NCI-H146 treated with DMSO at 0.1 percent for 48 hours (cell line): Measurements from ENCODE around the gene FGD2.

Source experiments
- DNase-seq: peaks from one replicate; lab custom pipeline; 2025; ENCODE audit not compliant: unreplicated experiment; lab: John Stamatoyannopoulos, UW

Gene FGD2

GRCh38 chr6:37017606-37018197 lies 12.2 kb downstream of the FGD2 start:
- DNase-seq, result no peak

- peak; percentile 82 for DNase-seq
Measured at GRCh38 chr6:37018198-37019064, 13.0 kb downstream of the FGD2 start.

- peak; percentile 35 for DNase-seq
Measured at GRCh38 chr6:37019065-37019450, 13.6 kb downstream of the FGD2 start.

- no peak for DNase-seq
Measured at GRCh38 chr6:37020381-37020780, 14.9 kb downstream of the FGD2 start.

- DNase-seq, result no peak
Measured at GRCh38 chr6:37020812-37021211, 15.4 kb downstream of the FGD2 start.

GRCh38 chr6:37021356-37022129 lies 16.1 kb downstream of the FGD2 start:
- DNase-seq, result no peak

GRCh38 chr6:37022135-37022863 lies 16.8 kb downstream of the FGD2 start:
- DNase-seq, result no peak

- DNase-seq, result no peak
Measured at GRCh38 chr6:37024656-37025337, 19.3 kb downstream of the FGD2 start.

- DNase-seq, result no peak
Measured at GRCh38 chr6:37025621-37026466, 20.4 kb downstream of the FGD2 start.

- DNase-seq, result no peak
Measured at GRCh38 chr6:37027036-37027720, 21.7 kb downstream of the FGD2 start.

GRCh38 chr6:37027811-37028469 lies 22.5 kb downstream of the FGD2 start:
- no peak for DNase-seq

- DNase-seq, result peak; percentile 28
Measured at GRCh38 chr6:37029249-37029971, 24.0 kb downstream of the FGD2 start.

GRCh38 chr6:37030599-37030998 lies 25.1 kb downstream of the FGD2 start:
- DNase-seq, result no peak

- no peak for DNase-seq
Measured at GRCh38 chr6:37032239-37032638, 26.8 kb downstream of the FGD2 start.

GRCh38 chr6:37033255-37033654 lies 27.8 kb downstream of the FGD2 start:
- no peak for DNase-seq

GRCh38 chr6:37033819-37034795 lies 28.7 kb downstream of the FGD2 start:
- DNase-seq, result no peak

- no peak for DNase-seq
Measured at GRCh38 chr6:37036146-37036545, 30.7 kb downstream of the FGD2 start.
